HCT116 (cell line): ENCODE measurements around the gene OTOG. TPM values are rescaled to one million over a fixed set of nuclear protein-coding genes. Genes with fewer than 3 reads are reported as not detected.

ENCODE experiments used
- ATAC-seq: fragments of 200-7000 bp; cut with Tn5 transposase; 2 replicates; pipeline ENCODE4 v1.9.1; 2020; ENCODE audit warnings: mild to moderate bottlenecking, moderate library complexity
- BruUV-seq: library from RNA; stranded (reverse); fragments of 400-500 nt; replicated peaks from 2 replicates; lab custom pipeline; 2021; lab: Mats Ljungman, UMichigan
- CTCF ChIA-PET: fragments of 300-600 bp; sonication (Branson Sonifier 250); formaldehyde crosslinking; loops from one replicate; lab custom pipeline; 2021; ENCODE audit warnings: antibody characterized with exemption; lab: Charles Lee
- POLR2A ChIA-PET: fragments of 300-600, 350-600 bp; sonication (Branson Sonifier 250); formaldehyde crosslinking; loops from one replicate; lab custom pipeline; 2021; ENCODE audit warnings: antibody characterized with exemption; lab: Charles Lee
- RAD21 ChIA-PET, 2 experiments: fragments of 300-600 bp; sonication (Branson Sonifier 250); formaldehyde crosslinking; loops; one replicate each; lab custom pipeline; 2023; ENCODE audit warnings: low total read pairs in 2 of 2; ENCODE audit not compliant: uncharacterized antibody in 2 of 2, unreplicated experiment in 2 of 2, low non-redundant PET in 1 of 2; lab: Charles Lee
- DNase-seq: peaks from one replicate; pipeline ENCODE4 v3.0.0-alpha.2; 2010; ENCODE audit warnings: low read depth, low spot score
- H2AFZ ChIP-seq: fragments of 200-600 bp; shearing (Covaris generic), sonication (generic); 2 replicates; pipeline ENCODE4 v1.6.1; 2017; ENCODE audit warnings: low read depth, mixed run types, mixed read lengths, antibody characterized with exemption, low read length; ENCODE audit not compliant: poor library complexity, severe bottlenecking
- H3K27ac ChIP-seq: 2 replicates; pipeline ENCODE4 v1.5.1; 2012; ENCODE audit warnings: low read depth, low read length
- H3K27me3 ChIP-seq: fragments of 200-600 bp; sonication (generic); 2 replicates; pipeline ENCODE4 v1.6.1; 2016; ENCODE audit warnings: mixed run types, low read length, mixed read lengths; ENCODE audit not compliant: insufficient read depth
- H3K36me3 ChIP-seq, 2 experiments: fragments of 200-500 bp in 1 of 2; fragments of 200-600 bp in 1 of 2; sonication (Bioruptor generic) in 1 of 2; sonication (generic) in 1 of 2; 2 replicates each; pipeline versions ENCODE4 v1.5.1 to v1.6.1; 2014 to 2016; ENCODE audit warnings: low read length in 2 of 2, inconsistent platforms in 1 of 2, mixed read lengths in 1 of 2, mixed run types in 1 of 2; ENCODE audit not compliant: insufficient read depth in 2 of 2, control insufficient read depth in 1 of 2
- H3K4me1 ChIP-seq, 2 experiments: fragments of 200-600 bp in 1 of 2; sonication (generic) in 1 of 2; 2 replicates each; pipeline versions ENCODE4 v1.5.1 to v1.6.1; 2012 to 2017; ENCODE audit warnings: low read length in 2 of 2, inconsistent platforms in 1 of 2, mild to moderate bottlenecking in 1 of 2, mixed read lengths in 1 of 2, mixed run types in 1 of 2, moderate library complexity in 1 of 2; ENCODE audit not compliant: insufficient read depth in 2 of 2, control insufficient read depth in 1 of 2
- H3K4me2 ChIP-seq: fragments of 200-600 bp; sonication (generic); 2 replicates; pipeline ENCODE4 v1.6.1; 2017; ENCODE audit warnings: mixed run types, low read length, mixed read lengths
- H3K4me3 ChIP-seq, 2 experiments: fragments of 200-600 bp in 1 of 2; sonication (generic) in 1 of 2; replicated peaks in 1 of 2; 2 replicates each; pipeline ENCODE4 v1.5.1; 2011 to 2016; ENCODE audit warnings: low read length in 2 of 2, control low read depth in 1 of 2, low read depth in 1 of 2, mild to moderate bottlenecking in 1 of 2, mixed read lengths in 1 of 2, mixed run types in 1 of 2
- H3K79me2 ChIP-seq: fragments of 200-600 bp; sonication (generic); 2 replicates; pipeline ENCODE4 v1.6.1; 2017; ENCODE audit warnings: mild to moderate bottlenecking, mixed run types, low read length, moderate library complexity, mixed read lengths; ENCODE audit not compliant: insufficient read depth
- H3K9ac ChIP-seq: fragments of 200-600 bp; sonication (generic); 2 replicates; pipeline ENCODE4 v1.6.1; 2016; ENCODE audit warnings: low read length, mixed read lengths
- H3K9me2 ChIP-seq: fragments of 200-600 bp; sonication (generic), shearing (Covaris generic); 2 replicates; pipeline ENCODE4 v1.6.1; 2017; ENCODE audit warnings: mixed run types, mild to moderate bottlenecking, moderate library complexity; ENCODE audit not compliant: insufficient read depth
- H3K9me3 ChIP-seq, 2 experiments: fragments of 200-500 bp in 1 of 2; fragments of 200-600 bp in 1 of 2; sonication (Bioruptor generic) in 1 of 2; sonication (generic) in 1 of 2; 2 replicates each; pipeline ENCODE4 v1.6.1; 2014 to 2017; ENCODE audit warnings: low read length in 2 of 2, mixed read lengths in 2 of 2, inconsistent platforms in 1 of 2, low read depth in 1 of 2, mild to moderate bottlenecking in 1 of 2, mixed run types in 1 of 2, moderate library complexity in 1 of 2; ENCODE audit not compliant: control insufficient read depth in 1 of 2, insufficient read depth in 1 of 2
- H4K20me1 ChIP-seq: fragments of 200-600 bp; sonication (generic), shearing (Covaris generic); 2 replicates; pipeline ENCODE4 v1.6.1; 2017; ENCODE audit warnings: mixed run types, mild to moderate bottlenecking, moderate library complexity; ENCODE audit not compliant: insufficient read depth
- CBX3 ChIP-seq: IDR thresholded peaks from 2 replicates; pipeline ENCODE4 v1.6.1; 2012; ENCODE audit warnings: low read depth
- EGR1 ChIP-seq: IDR thresholded peaks from 2 replicates; pipeline ENCODE4 v1.6.1; 2012; ENCODE audit warnings: low read depth
- ELF1 ChIP-seq: IDR thresholded peaks from 2 replicates; pipeline ENCODE4 v1.6.1; 2012; ENCODE audit warnings: low read depth, borderline replicate concordance
- EZH2 ChIP-seq: fragments of 200-600 bp; sonication (generic); IDR thresholded peaks from 2 replicates; pipeline ENCODE4 v1.6.1; 2017; ENCODE audit warnings: antibody characterized with exemption, mixed run types
- JUND ChIP-seq: IDR thresholded peaks from 2 replicates; pipeline ENCODE4 v1.6.1; 2012
- POLR2A ChIP-seq: IDR thresholded peaks from 2 replicates; pipeline ENCODE4 v1.7.0; 2011; ENCODE audit warnings: borderline replicate concordance; ENCODE audit not compliant: insufficient read depth, insufficient read length; ENCODE audit errors: extremely low read depth
- POLR2AphosphoS5 ChIP-seq: IDR thresholded peaks from 2 replicates; pipeline ENCODE4 v1.6.1; 2011; ENCODE audit warnings: mild to moderate bottlenecking, low read depth, low read length, moderate library complexity
- RAD21 ChIP-seq: IDR thresholded peaks from 2 replicates; pipeline ENCODE4 v1.6.1; 2012; ENCODE audit warnings: low read depth, mild to moderate bottlenecking
- SIN3A ChIP-seq: IDR thresholded peaks from 2 replicates; pipeline ENCODE4 v1.6.1; 2012; ENCODE audit warnings: low read depth
- SRF ChIP-seq: IDR thresholded peaks from 2 replicates; pipeline ENCODE4 v1.6.1; 2012; ENCODE audit warnings: low read depth
- TCF7L2 ChIP-seq: IDR thresholded peaks from 2 replicates; pipeline ENCODE4 v1.7.0; 2011; ENCODE audit warnings: borderline replicate concordance, inconsistent platforms; ENCODE audit not compliant: insufficient read depth, insufficient read length; ENCODE audit errors: extremely low read depth
- ZBTB33 ChIP-seq: IDR thresholded peaks from 2 replicates; pipeline ENCODE4 v1.6.1; 2011; ENCODE audit warnings: mild to moderate bottlenecking, low read length, moderate library complexity; ENCODE audit not compliant: insufficient replicate concordance; ENCODE audit errors: extremely low read depth
- ZFX ChIP-seq: fragments of 450-650 bp; IDR thresholded peaks from 2 replicates; pipeline ENCODE4 v1.6.1; 2017
- ZNF274 ChIP-seq: fragments of 200-500 bp; sonication (Bioruptor generic); IDR thresholded peaks from 2 replicates; pipeline ENCODE4 v1.6.1; 2014; ENCODE audit warnings: mild to moderate bottlenecking, low read depth, low read length, inconsistent platforms
- intact Hi-C: fragments of 100-400 bp; cut with micrococcal nuclease; formaldehyde crosslinking; loops from 2 replicates; pipeline ENCODE4 v1.10.0; 2022
- total RNA-seq: library from RNA; stranded (reverse); gene quantifications from one replicate; pipeline ENCODE4 v1.2.1, GENCODE V29; 2021; ENCODE audit not compliant: unreplicated experiment
- TF ChIP-seq, protein P1 (sequence below): IDR thresholded peaks from 2 replicates; pipeline ENCODE4 v1.6.1; 2012
- TF ChIP-seq, protein P2 (sequence below): IDR thresholded peaks from 2 replicates; pipeline ENCODE4 v1.6.1; 2012; ENCODE audit warnings: low read depth
- TF ChIP-seq, protein P3 (sequence below), 3 experiments: fragments of 200-600 bp in 1 of 3; sonication (generic) in 1 of 3; IDR thresholded peaks in 2 of 3; conservative IDR thresholded peaks in 1 of 3; 2 replicates each; pipeline ENCODE4 v1.5.1; 2012 to 2017; ENCODE audit warnings: low read depth in 2 of 3, low read length in 2 of 3, antibody characterized with exemption in 1 of 3, borderline replicate concordance in 1 of 3, control low read depth in 1 of 3, mild to moderate bottlenecking in 1 of 3, mixed read lengths in 1 of 3, mixed run types in 1 of 3, moderate library complexity in 1 of 3; ENCODE audit not compliant: insufficient read depth in 1 of 3

The OTOG gene
- total RNA-seq, 1 experiment from 2014 or later, result 0.07 TPM

DNA sequence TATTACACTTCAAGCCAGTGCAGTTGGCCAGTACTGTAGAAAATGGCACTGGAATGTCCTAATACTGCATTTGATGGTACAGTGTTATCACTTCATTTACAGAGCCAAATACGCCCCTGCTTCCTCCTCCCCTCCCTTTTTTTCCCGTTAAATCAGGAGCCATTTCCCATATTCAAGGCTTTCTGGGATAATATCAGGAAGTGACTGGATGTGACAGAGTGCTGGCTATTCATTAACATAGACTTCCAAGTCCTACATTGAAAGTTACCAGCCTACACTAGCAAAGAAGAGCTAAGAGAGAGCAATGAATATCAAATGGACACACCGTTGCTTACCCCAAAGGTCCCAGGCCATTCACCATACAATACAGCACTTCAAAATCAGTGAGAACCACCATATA, 38.3 kb upstream of the OTOG start:
- Histone ChIP-seq H2AFZ (no peak overlapping the region), H3K27ac (no peak overlapping the region), H3K9me3 (no peaks in the 10 kb centered on the region), H3K4me3 (no peak overlapping the region), H3K79me2 (no peaks in the 10 kb centered on the region), H3K4me1 (peaks cover 5 to 12% of the 10 kb centered on the region in 2 experiments; a peak in 3 of 4 replicates), H3K27me3 (no peaks in the 10 kb centered on the region), H4K20me1 (no peaks in the 10 kb centered on the region), H3K4me2 (no peak overlapping the region), H3K9ac (no peak overlapping the region), H3K36me3 (no peaks in the 10 kb centered on the region), H3K9me2 (no peaks in the 10 kb centered on the region)
- intact Hi-C loops, result loop anchor here (10.0 kb wide), 1 partner anchor 564 kb away; no protein-coding TSS in a partner anchor
- BruUV-seq, result no TSS peak
- DNase-seq (no peak), ATAC-seq (no peak)
- TF ChIP-seq CBX3 (no peak), ZNF274 (no peak), JUND (no peak), ZFX (no peak), ZBTB33 (no peak), TCF7L2 (no peak), SRF (no peak), SIN3A (no peak), POLR2AphosphoS5 (no peak), EGR1 (no peak), EZH2 (no peak), POLR2A (no peak), ELF1 (no peak), RAD21 (no peak)
- TF ChIP-seq, protein P1, sequence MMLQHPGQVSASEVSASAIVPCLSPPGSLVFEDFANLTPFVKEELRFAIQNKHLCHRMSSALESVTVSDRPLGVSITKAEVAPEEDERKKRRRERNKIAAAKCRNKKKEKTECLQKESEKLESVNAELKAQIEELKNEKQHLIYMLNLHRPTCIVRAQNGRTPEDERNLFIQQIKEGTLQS, result no peak
- TF ChIP-seq, protein P2, sequence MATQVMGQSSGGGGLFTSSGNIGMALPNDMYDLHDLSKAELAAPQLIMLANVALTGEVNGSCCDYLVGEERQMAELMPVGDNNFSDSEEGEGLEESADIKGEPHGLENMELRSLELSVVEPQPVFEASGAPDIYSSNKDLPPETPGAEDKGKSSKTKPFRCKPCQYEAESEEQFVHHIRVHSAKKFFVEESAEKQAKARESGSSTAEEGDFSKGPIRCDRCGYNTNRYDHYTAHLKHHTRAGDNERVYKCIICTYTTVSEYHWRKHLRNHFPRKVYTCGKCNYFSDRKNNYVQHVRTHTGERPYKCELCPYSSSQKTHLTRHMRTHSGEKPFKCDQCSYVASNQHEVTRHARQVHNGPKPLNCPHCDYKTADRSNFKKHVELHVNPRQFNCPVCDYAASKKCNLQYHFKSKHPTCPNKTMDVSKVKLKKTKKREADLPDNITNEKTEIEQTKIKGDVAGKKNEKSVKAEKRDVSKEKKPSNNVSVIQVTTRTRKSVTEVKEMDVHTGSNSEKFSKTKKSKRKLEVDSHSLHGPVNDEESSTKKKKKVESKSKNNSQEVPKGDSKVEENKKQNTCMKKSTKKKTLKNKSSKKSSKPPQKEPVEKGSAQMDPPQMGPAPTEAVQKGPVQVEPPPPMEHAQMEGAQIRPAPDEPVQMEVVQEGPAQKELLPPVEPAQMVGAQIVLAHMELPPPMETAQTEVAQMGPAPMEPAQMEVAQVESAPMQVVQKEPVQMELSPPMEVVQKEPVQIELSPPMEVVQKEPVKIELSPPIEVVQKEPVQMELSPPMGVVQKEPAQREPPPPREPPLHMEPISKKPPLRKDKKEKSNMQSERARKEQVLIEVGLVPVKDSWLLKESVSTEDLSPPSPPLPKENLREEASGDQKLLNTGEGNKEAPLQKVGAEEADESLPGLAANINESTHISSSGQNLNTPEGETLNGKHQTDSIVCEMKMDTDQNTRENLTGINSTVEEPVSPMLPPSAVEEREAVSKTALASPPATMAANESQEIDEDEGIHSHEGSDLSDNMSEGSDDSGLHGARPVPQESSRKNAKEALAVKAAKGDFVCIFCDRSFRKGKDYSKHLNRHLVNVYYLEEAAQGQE, result no peak
- TF ChIP-seq, protein P3, sequence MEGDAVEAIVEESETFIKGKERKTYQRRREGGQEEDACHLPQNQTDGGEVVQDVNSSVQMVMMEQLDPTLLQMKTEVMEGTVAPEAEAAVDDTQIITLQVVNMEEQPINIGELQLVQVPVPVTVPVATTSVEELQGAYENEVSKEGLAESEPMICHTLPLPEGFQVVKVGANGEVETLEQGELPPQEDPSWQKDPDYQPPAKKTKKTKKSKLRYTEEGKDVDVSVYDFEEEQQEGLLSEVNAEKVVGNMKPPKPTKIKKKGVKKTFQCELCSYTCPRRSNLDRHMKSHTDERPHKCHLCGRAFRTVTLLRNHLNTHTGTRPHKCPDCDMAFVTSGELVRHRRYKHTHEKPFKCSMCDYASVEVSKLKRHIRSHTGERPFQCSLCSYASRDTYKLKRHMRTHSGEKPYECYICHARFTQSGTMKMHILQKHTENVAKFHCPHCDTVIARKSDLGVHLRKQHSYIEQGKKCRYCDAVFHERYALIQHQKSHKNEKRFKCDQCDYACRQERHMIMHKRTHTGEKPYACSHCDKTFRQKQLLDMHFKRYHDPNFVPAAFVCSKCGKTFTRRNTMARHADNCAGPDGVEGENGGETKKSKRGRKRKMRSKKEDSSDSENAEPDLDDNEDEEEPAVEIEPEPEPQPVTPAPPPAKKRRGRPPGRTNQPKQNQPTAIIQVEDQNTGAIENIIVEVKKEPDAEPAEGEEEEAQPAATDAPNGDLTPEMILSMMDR (IDR thresholded peaks at IDR 0.05 in 2 of 3, conservative IDR thresholded peaks at IDR 0.05 in 1 of 3; ENCODE audit: borderline replicate concordance in 1 of 3, insufficient read depth in 1 of 3, low read depth in 2 of 3, low read length in 2 of 3), result no peak
- ChIA-PET POLR2A (no interaction called here), RAD21 (no interaction called here), CTCF (interaction anchor here (1.1 to 1.7 kb wide), 4 partner anchors 19 to 222 kb away, joined by 4 to 8 read pairs (median 7); partner anchors contain the start of gene KCNJ11)
